ENCODE data around the gene CAPRIN2. TPM values are rescaled to one million over a fixed set of nuclear protein-coding genes. Genes with fewer than 3 reads are reported as not detected.

CAPRIN2 gene
- total and polyA plus RNA-seq, 2 of the 8 experiments (the other 6 are each of a cell fraction or from before 2014, with no cell fraction given), result 24.8 to 52.0 TPM

DNA sequence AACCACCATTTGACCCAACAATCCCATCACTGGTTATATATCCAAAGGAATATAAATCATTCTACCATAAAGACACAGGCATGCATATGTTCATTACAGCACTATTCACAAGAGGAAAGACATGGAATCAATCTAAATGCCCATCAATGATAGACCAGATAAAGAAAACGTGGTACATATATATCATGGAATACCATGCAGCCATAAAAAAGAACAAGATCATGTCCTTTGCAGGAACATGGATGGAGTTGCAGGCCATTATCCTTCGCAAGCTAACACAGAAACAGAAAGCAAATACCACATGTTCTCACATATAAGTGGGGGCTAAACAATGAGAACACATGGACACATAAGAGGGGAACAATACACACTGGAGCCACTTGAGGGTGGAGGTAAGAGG lies 15.7 kb downstream of the CAPRIN2 start:
- H3K23ac ChIP-seq (ENCODE audit: insufficient read length), result no peak overlapping the region
- H3K14ac ChIP-seq (ENCODE audit: insufficient read length), result no peak overlapping the region
- H3K4me2 ChIP-seq (ENCODE audit: insufficient read depth in 1 of 2, low read depth in 2 of 2, low read length in 2 of 2), result no peak overlapping the region
- H3K9me3 ChIP-seq (ENCODE audit: insufficient read depth in 2 of 2, low read depth in 1 of 2, low read length in 1 of 2), result no peaks in the 10 kb centered on the region
- no peak overlapping the region for H3K27ac ChIP-seq (ENCODE audit: low read depth, low read length)
- no peaks in the 10 kb centered on the region; the same call in 1 of the 2 replicates for H3K23me2 ChIP-seq (ENCODE audit: low read depth, low read length)
- H3K79me2 ChIP-seq (ENCODE audit: control insufficient read depth in 1 of 2, insufficient read depth in 2 of 2, low read length in 2 of 2), result peaks cover 0 to 66% of the 10 kb centered on the region in 2 experiments; a peak in 2 of 4 replicates
- 88% methylated on average over 2 of the region's 2 CpGs; no CpG with 5 or more reads in 1 of the 2 experiments for WGBS, 2 experiments (ENCODE audit: extremely low coverage in 1 of 2, insufficient coverage in 1 of 2, insufficient read length in 1 of 2, insufficient replicate concordance in 2 of 2, low coverage in 1 of 2, low lambda C conversion rate in 2 of 2, missing lambda C conversion rate in 1 of 2)
- no peak overlapping the region for H3K4ac ChIP-seq (replicated peaks; ENCODE audit: insufficient read length, low read depth, low read length)
- H3K9ac ChIP-seq (replicated peaks in 1 of 4; ENCODE audit: extremely low read depth in 1 of 4, low read depth in 3 of 4, low read length in 3 of 4), result no peak overlapping the region
- H2BK120ac ChIP-seq (replicated peaks; ENCODE audit: low read depth, low read length), result no peak overlapping the region
- CTCF ChIA-PET (ENCODE audit: partially characterized antibody), result interaction anchor here (0.7 to 1.0 kb wide), 3 partner anchors 9 to 200 kb away, joined by 3 read pairs; no protein-coding TSS in a partner anchor
- peaks cover 3 to 43% (median 6%) of the 10 kb centered on the region in 4 experiments; a peak in 6 of 8 replicates for H3K36me3 ChIP-seq (ENCODE audit: control insufficient read depth in 2 of 4, insufficient read depth in 4 of 4, low read length in 3 of 4)
- no peak for FAIRE-seq
- no peaks in the 10 kb centered on the region; a peak in 2 of 7 replicates for H3K4me1 ChIP-seq (replicated peaks in 1 of 4; ENCODE audit: control insufficient read depth in 3 of 4, insufficient read depth in 4 of 4, low read length in 3 of 4)
- H2AK5ac ChIP-seq (ENCODE audit: low read depth, low read length), result no peak overlapping the region
- H3K56ac ChIP-seq (replicated peaks; ENCODE audit: insufficient read length, low read depth, low read length), result no peak overlapping the region
- TF ChIP-seq POLR2AphosphoS5 (IDR thresholded peaks at IDR 0.05; ENCODE audit: low read depth, low read length) (no peak), BACH1 (IDR thresholded peaks at IDR 0.05; ENCODE audit: low read length) (no peak), CHD1 (IDR thresholded peaks at IDR 0.05; ENCODE audit: low read depth, low read length) (no peak), SIN3A (conservative IDR thresholded peaks at IDR 0.05 in 1 of 2, IDR thresholded peaks at IDR 0.05 in 1 of 2; ENCODE audit: low read depth in 1 of 2, low read length in 2 of 2) (no peak), RAD21 (IDR thresholded peaks at IDR 0.05 in 1 of 2, conservative IDR thresholded peaks at IDR 0.05 in 1 of 2; ENCODE audit: low read depth in 2 of 2, low read length in 2 of 2) (no peak), BRCA1 (IDR thresholded peaks at IDR 0.05; ENCODE audit: low read depth, low read length) (no peak), KDM5A (IDR thresholded peaks at IDR 0.05; ENCODE audit: low read length) (no peak)
- H3K27me3 ChIP-seq (replicated peaks in 1 of 4; ENCODE audit: control insufficient read depth in 3 of 4, extremely low read depth in 1 of 4, insufficient read depth in 3 of 4, low read length in 3 of 4), result no peaks in the 10 kb centered on the region
- H4K91ac ChIP-seq (replicated peaks; ENCODE audit: insufficient read length, low read length), result no peak overlapping the region
- POLR2A ChIA-PET (ENCODE audit: partially characterized antibody), result no interaction called here
- no peak overlapping the region for H2AFZ ChIP-seq (ENCODE audit: low read length)
- no peak overlapping the region for H2BK5ac ChIP-seq (ENCODE audit: low read depth, low read length)
- H2BK12ac ChIP-seq (ENCODE audit: low read depth, low read length), result no peak overlapping the region
- no peak overlapping the region for H2BK15ac ChIP-seq (ENCODE audit: low read length)
- no peak overlapping the region for H4K5ac ChIP-seq (ENCODE audit: insufficient read length, low read depth, low read length)
- H4K20me1 ChIP-seq (replicated peaks in 1 of 2; ENCODE audit: control insufficient read depth in 1 of 2, insufficient read depth in 2 of 2, low read length in 2 of 2), result peaks cover 0 to 4% of the 10 kb centered on the region in 2 experiments
- no peak overlapping the region for H2BK20ac ChIP-seq (ENCODE audit: low read length)
- H3K18ac ChIP-seq (ENCODE audit: extremely low read depth, low read length), result no peak overlapping the region
- no peak for DNase-seq (ENCODE audit: low read depth in 1 of 2, low spot score in 2 of 2)
- H4K8ac ChIP-seq (ENCODE audit: extremely low read depth, insufficient read depth, low read length), result no peak overlapping the region
- no peak overlapping the region for H3K4me3 ChIP-seq (ENCODE audit: extremely low read depth in 1 of 4, insufficient read depth in 2 of 4, low read depth in 3 of 4, low read length in 4 of 4)
- peaks cover 2% of the 10 kb centered on the region for H3K79me1 ChIP-seq (ENCODE audit: low read depth, low read length)

Data from H1 (cell line).